BJ (cell line): ENCODE data around the gene TBC1D21. TPM values are rescaled to one million over a fixed set of nuclear protein-coding genes. Genes with fewer than 3 reads are reported as not detected.

ENCODE experiments used
- CTCF ChIA-PET: fragments of 350-600 bp; formaldehyde crosslinking; extraction: SDS; loops from one replicate; lab custom pipeline; 2021; ENCODE audit warnings: antibody characterized with exemption, inconsistent platforms; lab: Yijun Ruan, JAX
- POLR2A ChIA-PET: fragments of 300-600 bp; sonication (Branson Sonifier 250); formaldehyde crosslinking; extraction: SDS; loops from one replicate; lab custom pipeline; 2021; ENCODE audit warnings: antibody characterized with exemption; lab: Charles Lee
- DNase-seq: peaks from one replicate; pipeline ENCODE4 v3.0.0-alpha.2; 2011; ENCODE audit warnings: low read depth
- H3K27me3 ChIP-seq: 2 replicates; pipeline ENCODE4 v1.6.0; 2011; ENCODE audit warnings: low read length; ENCODE audit not compliant: control insufficient read depth, insufficient read depth
- H3K36me3 ChIP-seq: 2 replicates; pipeline ENCODE4 v1.5.1; 2011; ENCODE audit warnings: low read length; ENCODE audit not compliant: control insufficient read depth, insufficient read depth
- H3K4me3 ChIP-seq: 2 replicates; pipeline ENCODE4 v1.5.1; 2011; ENCODE audit warnings: low read depth, mild to moderate bottlenecking, control low read depth, low read length
- polyA plus RNA-seq: library from polyadenylated mRNA; depleted of rRNA; stranded (reverse); fragments of >200 nt; gene quantifications from 2 replicates; pipeline ENCODE4 v1.2.3, GENCODE V29; 2011
- TF ChIP-seq, protein P1 (sequence below): IDR thresholded peaks from 2 replicates; pipeline ENCODE4 v1.5.1; 2011; ENCODE audit warnings: low read depth, mild to moderate bottlenecking, control low read depth, inconsistent platforms, low read length, moderate library complexity; ENCODE audit not compliant: insufficient read depth

The TBC1D21 gene
- polyA plus RNA-seq, 1 experiment, result not detected

DNA sequence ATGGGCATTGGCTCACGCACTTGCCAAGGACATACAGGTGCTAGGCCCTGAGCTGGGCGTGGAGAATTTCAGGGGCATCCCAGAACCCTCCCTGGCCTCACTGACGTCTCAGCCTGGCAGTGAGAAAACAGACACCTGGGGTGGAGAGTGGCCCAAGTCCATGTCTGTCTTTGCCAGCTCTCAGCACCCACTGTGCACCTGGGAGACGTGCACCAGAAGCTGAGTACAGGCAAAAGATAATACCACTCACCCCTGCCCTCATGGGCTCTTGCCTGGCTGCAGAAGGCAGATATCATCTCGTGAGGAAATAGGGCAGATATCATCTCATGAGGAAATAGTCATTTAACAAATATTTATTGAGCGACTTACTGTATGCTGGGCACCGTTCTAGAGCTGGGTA lies 60.9 kb downstream of the TBC1D21 start:
- no peaks in the 10 kb centered on the region for H3K27me3 ChIP-seq
- ChIA-PET CTCF (no interaction called here), POLR2A (no interaction called here)
- peaks cover 6% of the 10 kb centered on the region for H3K36me3 ChIP-seq
- no peak for DNase-seq
- TF ChIP-seq, protein P1, sequence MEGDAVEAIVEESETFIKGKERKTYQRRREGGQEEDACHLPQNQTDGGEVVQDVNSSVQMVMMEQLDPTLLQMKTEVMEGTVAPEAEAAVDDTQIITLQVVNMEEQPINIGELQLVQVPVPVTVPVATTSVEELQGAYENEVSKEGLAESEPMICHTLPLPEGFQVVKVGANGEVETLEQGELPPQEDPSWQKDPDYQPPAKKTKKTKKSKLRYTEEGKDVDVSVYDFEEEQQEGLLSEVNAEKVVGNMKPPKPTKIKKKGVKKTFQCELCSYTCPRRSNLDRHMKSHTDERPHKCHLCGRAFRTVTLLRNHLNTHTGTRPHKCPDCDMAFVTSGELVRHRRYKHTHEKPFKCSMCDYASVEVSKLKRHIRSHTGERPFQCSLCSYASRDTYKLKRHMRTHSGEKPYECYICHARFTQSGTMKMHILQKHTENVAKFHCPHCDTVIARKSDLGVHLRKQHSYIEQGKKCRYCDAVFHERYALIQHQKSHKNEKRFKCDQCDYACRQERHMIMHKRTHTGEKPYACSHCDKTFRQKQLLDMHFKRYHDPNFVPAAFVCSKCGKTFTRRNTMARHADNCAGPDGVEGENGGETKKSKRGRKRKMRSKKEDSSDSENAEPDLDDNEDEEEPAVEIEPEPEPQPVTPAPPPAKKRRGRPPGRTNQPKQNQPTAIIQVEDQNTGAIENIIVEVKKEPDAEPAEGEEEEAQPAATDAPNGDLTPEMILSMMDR, result no peak
- H3K4me3 ChIP-seq, result no peak overlapping the region

DNA sequence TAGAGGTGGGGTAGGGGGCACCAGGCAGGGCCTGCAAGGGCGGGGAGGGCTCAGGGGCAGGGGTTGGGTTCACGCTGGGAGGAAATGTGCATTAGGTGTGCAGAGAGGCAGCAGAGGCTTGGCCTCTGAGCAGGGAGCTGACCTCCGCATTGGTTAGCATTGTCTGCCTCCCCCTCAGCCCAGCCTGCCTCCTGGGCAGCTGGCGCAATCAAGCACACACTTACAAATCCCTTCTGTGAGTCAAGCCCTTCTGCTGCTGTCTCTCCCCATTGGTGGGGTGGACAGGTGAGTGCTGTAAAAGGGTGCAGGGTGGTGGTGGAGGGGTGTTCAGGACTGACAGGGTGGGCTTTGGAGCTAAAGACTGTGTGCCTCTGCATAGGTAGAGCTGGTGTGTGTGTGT lies 62.2 kb downstream of the TBC1D21 start:
- H3K4me3 ChIP-seq, result no peak overlapping the region
- TF ChIP-seq, protein P1, result no peak
- no peaks in the 10 kb centered on the region for H3K27me3 ChIP-seq
- CTCF ChIA-PET, result interaction anchor here (0.7 to 2.6 kb wide), 9 partner anchors 9 to 62 kb away, joined by 3 to 13 read pairs (median 4); partner anchors contain the start of genes LOXL1 and TBC1D21
- H3K36me3 ChIP-seq, result peaks cover 6% of the 10 kb centered on the region
- POLR2A ChIA-PET, result interaction anchor here (0.6 kb wide), 1 partner anchor 9 kb away, joined by 5 read pairs; the partner anchor contains the start of gene LOXL1
- DNase-seq, result no peak

DNA sequence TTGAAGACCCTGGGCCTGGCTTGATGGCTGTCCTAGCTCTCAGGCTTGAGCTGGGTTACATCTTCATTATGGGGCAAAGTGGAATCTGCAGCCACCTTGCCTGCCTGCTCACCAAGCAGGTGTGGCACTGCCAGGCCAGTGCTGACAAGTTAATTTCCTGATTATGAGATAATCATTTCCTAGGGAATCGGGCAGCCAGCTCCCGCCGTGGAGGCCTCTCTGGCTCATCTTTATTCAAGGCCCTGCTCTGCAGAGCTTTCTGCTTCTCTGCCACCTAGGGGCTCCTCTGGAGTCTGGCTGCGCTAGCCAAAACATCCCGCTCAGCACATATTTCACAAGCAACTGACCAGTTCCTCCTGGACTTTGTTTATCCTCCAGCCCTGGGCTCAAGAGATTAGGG lies 62.8 kb downstream of the TBC1D21 start:
- POLR2A ChIA-PET, result interaction anchor here (0.6 kb wide), 1 partner anchor 10 kb away, joined by 5 read pairs; the partner anchor contains the start of gene LOXL1

DNA sequence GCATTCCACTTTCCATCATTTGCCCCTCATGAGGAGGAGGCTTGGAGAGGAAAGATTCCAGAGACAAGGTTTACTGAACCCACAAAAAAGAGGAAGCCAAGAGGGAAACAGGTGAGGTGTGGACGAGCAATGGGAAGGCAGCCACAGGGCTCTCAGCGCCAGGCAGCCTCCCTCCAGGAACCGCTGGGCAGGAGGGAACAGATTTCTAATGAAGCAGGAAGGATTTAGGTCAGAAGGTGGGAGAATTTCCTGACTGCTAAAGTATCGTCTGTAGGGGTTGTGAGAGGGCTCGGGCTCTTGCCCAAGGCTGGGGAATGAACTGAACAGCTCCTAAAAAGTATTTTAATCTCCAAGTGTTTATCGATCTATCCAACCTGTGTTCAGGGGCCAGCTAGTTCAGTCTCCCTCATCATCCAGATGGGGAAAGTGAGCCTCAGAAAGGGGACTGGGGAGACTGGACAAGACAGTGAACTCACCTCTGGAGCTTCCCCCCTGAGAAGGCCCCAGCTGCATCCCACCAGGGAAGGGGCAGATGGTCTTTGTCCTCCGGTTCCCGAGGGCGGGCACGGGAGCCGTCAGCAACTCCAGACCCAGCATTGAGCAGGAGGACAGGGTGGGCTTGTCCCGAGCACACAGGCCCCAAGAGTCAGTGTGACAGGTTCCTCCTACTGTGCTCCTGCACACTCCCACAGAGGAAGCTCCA lies 63.4 kb downstream of the TBC1D21 start:
- TF ChIP-seq, protein P1, result no peak
- ChIA-PET POLR2A (no interaction called here), CTCF (interaction anchor here (0.8 to 2.6 kb wide), 8 partner anchors 8 to 103 kb away, joined by 3 to 13 read pairs (median 4); partner anchors contain the start of genes LOXL1 and TBC1D21)
- H3K36me3 ChIP-seq, result peaks cover 6% of the 10 kb centered on the region
- no peak for DNase-seq
- H3K4me3 ChIP-seq, result no peak overlapping the region
- no peaks in the 10 kb centered on the region for H3K27me3 ChIP-seq

More for the DNA sequence above, 62.8 kb downstream of the TBC1D21 start:
- TF ChIP-seq, protein P1, result peak; percentile 53
- CTCF ChIA-PET, result interaction anchor here (0.8 to 2.6 kb wide), 7 partner anchors 9 to 103 kb away, joined by 3 to 13 read pairs (median 5); partner anchors contain the start of genes LOXL1 and TBC1D21
- H3K27me3 ChIP-seq, result no peaks in the 10 kb centered on the region
- DNase-seq, result no peak
- H3K36me3 ChIP-seq, result peaks cover 6% of the 10 kb centered on the region
- no peak overlapping the region for H3K4me3 ChIP-seq

DNA sequence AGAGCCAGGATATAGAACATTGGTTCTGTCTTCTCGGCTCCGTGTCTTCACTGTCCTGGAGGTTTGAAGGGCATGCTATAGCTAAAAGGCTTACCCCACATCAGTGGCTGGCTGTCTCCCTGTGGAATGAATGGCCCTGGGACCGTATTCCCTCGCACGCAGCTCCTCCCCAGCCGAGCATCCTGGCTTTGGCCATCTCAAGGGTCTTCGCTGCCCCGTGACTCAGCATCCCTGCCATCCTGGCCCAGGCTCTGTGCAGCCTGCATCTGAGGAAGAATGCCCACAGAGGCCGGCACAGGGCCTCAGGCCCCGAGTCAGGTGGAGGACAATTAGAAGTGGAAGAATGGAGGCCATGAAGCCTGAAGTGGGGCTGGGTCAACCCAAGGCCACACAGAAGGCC lies 63.9 kb downstream of the TBC1D21 start:
- ChIA-PET POLR2A (no interaction called here), CTCF (interaction anchor here (1.1 to 2.6 kb wide), 5 partner anchors 8 to 27 kb away, joined by 3 to 13 read pairs (median 8); partner anchors contain the start of gene LOXL1)
- peaks cover 4% of the 10 kb centered on the region for H3K36me3 ChIP-seq
- TF ChIP-seq, protein P1, result no peak
- no peak overlapping the region for H3K4me3 ChIP-seq
- H3K27me3 ChIP-seq, result no peaks in the 10 kb centered on the region
- DNase-seq, result no peak
